ENCODE measurements around the gene ALAS2. TPM values are rescaled to one million over a fixed set of nuclear protein-coding genes. Genes with fewer than 3 reads are reported as not detected.

The ALAS2 gene
- total RNA-seq, 1 donor from 2014 or later: not detected

DNA sequence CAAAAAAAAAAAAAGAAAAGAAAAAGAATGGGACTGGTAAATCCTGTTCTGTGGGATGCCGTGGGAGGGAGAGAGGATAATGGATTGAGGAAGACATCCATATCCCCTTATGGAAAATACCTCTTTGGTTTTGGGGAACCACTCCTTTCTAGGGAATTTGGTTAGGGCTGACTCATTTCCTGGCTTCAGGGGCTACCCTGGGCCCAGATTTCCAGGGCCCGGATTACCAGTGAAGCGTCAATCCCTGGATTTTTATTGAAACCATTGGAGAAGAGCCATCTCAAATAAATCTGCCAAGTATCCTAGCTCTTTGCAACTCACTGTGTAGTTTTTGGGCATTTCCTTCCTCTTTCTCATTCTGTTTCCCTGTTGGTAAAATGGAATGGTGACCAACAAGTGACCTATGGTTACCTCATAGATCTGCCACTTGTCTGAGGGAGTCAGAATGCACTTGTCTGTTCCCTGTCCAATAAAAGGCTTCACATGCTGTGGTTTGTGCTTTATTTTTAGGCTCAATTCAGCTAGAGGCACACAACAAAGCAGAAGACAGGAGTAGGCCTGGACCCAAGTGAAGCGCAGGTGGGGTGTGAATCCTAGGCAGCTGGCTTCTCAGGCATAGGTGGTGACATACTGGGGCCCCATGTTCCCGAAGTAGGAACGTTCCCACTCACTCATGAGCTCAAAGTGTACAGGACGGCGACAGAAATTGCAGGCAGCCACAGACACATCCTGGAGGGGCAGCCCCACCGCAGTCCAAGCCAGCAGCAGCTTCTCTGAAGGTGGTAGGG is 22.0 kb downstream of the ALAS2 start:
- Mint-ChIP-seq H3K4me3 (peak overlapping the region; percentile 32), H3K27me3 (no peaks in the 10 kb centered on the region), H3K36me3 (peaks cover 16% of the 10 kb centered on the region), H3K4me1 (ENCODE audit: unreplicated experiment) (no peaks in the 10 kb centered on the region), H3K9me3 (no peaks in the 10 kb centered on the region), H3K27ac (peak overlapping the region; percentile 93)
- no peak for TF ChIP-seq CTCF (conservative IDR thresholded peaks at IDR 0.05)
- no peak for DNase-seq (ENCODE audit: extremely low spot score, unreplicated experiment)

DNA sequence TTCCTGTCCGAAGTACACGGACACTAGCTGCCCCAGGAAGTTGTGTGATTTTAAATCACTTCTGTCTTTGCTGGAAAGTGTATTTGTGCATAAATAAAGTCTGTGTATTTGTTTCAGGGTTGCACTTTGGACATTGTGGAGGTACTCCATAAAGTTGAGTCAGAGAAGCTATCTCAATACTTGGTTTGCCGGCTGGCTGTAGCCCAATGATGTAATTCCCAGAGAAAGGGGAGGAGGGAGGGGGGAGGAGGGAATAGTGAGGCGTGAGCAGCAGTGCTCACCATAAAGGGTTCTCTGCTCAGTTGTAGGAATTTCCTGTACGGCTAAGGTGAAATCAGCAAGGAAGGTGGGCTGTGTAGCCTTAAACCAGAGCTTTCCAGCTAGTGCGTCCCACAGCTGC is 23.1 kb downstream of the ALAS2 start:
- no peak for TF ChIP-seq CTCF (conservative IDR thresholded peaks at IDR 0.05)
- Mint-ChIP-seq H3K4me3 (peak overlapping the region; percentile 46), H3K4me1 (ENCODE audit: unreplicated experiment) (no peaks in the 10 kb centered on the region), H3K36me3 (peaks cover 16% of the 10 kb centered on the region), H3K9me3 (no peaks in the 10 kb centered on the region), H3K27ac (peak overlapping the region; percentile 83), H3K27me3 (no peaks in the 10 kb centered on the region)
- DNase-seq (ENCODE audit: extremely low spot score, unreplicated experiment): no peak

DNA sequence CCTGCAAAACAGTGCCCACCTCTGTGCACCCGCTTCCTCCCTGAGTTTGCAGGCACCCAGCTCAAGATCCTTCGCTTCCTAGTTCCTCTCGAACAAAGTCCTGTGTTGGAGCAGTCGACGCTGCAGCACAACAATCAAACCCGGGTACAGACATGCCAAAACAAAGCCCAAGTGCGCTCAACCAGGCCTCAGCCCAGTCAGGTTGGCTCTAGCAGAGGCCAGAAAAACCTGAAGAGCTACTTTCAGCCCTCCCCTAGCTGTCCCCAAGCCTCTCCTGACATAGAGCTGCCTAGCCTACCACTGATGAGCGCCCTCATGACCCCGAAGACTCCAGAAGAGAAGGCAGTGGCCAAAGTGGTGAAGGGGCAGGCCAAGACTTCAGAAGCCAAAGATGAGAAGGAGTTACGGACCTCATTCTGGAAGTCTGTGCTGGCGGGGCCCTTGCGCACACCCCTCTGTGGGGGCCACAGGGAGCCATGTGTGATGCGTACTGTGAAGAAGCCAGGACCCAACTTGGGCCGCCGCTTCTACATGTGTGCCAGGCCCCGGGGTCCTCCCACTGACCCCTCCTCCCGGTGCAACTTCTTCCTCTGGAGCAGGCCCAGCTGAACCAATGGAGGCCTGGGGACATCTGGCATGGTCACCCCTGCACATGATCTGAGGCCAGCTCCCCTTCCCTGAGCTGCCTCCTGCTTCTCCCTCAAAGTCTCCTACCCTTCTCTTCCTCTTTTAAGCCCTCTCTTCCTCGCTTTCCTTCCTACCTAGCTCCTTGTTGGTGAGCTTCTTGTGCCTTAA is 23.8 kb downstream of the ALAS2 start:
- peaks cover 16% of the 10 kb centered on the region for H3K36me3 Mint-ChIP-seq
- DNase-seq (ENCODE audit: extremely low spot score, unreplicated experiment): no peak
- no peaks in the 10 kb centered on the region for H3K27me3 Mint-ChIP-seq
- peak overlapping the region; percentile 83 for H3K27ac Mint-ChIP-seq
- peak overlapping the region; percentile 46 for H3K4me3 Mint-ChIP-seq
- TF ChIP-seq CTCF (conservative IDR thresholded peaks at IDR 0.05): no peak
- no peaks in the 10 kb centered on the region for H3K4me1 Mint-ChIP-seq (ENCODE audit: unreplicated experiment)
- no peaks in the 10 kb centered on the region for H3K9me3 Mint-ChIP-seq

DNA sequence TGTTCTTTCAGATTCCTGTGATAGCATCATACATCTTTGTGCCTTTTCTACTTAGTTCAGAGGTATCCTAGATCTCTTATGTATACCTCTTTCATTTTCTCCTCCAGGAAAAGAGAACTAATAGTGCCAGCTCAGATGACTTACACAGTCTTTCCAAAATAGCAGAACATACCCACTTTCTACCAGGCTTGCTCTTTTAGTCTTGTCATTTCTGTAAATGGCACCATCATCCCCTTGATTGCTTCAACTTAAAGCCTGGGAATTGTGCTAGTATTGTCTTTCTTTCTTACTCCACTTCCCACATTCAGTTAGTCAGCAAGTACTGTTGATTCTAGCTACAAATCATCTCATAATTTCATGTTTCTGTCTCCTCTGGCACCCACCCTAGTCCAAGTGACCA is 25.5 kb downstream of the ALAS2 start:
- Mint-ChIP-seq H3K4me1 (ENCODE audit: unreplicated experiment) (no peaks in the 10 kb centered on the region), H3K27me3 (no peaks in the 10 kb centered on the region), H3K27ac (no peak overlapping the region), H3K36me3 (peaks cover 16% of the 10 kb centered on the region), H3K9me3 (no peaks in the 10 kb centered on the region), H3K4me3 (no peak overlapping the region)
- no peak for TF ChIP-seq CTCF (conservative IDR thresholded peaks at IDR 0.05)
- DNase-seq (ENCODE audit: extremely low spot score, unreplicated experiment): no peak

DNA sequence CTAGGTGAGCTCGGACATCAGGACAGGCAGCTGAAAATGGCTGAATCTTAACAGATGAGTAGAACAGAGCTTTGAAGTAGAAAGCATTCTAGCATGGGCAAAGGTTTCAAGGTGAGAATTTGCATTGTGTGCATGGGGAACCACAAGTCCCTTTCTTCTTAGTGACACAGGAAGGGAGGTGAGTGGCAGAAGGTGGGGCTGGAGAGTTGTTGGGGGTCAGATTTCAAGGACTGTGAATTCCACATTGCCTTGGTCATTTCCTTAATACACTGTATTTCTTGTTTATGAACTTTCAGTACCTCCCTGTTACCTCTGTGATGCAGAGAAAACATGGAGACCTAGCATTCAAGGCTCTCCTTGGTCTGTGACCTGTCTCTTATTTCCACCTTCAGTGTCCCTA is 26.5 kb downstream of the ALAS2 start:
- Mint-ChIP-seq H3K4me3 (no peak overlapping the region), H3K9me3 (no peaks in the 10 kb centered on the region), H3K27ac (peak overlapping the region; percentile 25), H3K4me1 (ENCODE audit: unreplicated experiment) (no peaks in the 10 kb centered on the region), H3K27me3 (no peaks in the 10 kb centered on the region), H3K36me3 (peaks cover 16% of the 10 kb centered on the region)
- DNase-seq (ENCODE audit: extremely low spot score, unreplicated experiment): no peak
- no peak for TF ChIP-seq CTCF (conservative IDR thresholded peaks at IDR 0.05)

All from type B pancreatic cell (in vitro differentiated cells).